GM19455 (cell line): ENCODE data around the gene MED15.

Source experiments
- ATAC-seq: cut with Tn5 transposase; IDR thresholded peaks from one replicate; pipeline ENCODE4 v1.9.1; 2021; ENCODE audit not compliant: unreplicated experiment

MED15 gene

DNA sequence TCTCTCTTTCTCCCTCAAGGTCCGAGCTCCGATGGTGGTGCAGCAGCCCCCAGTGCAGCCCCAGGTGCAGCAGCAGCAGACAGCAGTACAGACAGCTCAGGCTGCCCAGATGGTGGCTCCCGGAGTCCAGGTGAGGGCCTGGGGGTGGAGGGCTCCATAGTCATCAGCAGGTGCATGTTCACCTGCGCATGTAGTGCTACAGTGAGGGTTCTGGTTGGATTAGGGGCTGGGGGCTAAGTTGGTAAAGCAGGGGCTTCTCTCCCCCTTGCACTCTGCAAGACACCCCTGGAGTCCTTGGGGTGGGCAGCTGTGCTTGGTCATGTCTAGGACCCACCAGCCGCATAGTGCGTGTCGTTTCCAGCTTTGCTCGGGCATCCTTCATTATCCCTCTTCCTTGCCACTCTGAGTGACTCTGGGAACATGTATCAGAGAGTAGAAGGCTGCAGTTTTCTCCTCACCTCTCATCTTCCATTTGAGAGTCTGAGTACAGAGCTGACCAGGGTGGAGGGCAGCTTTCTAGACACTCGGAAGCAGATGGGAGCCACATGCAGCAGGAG lies 61.2 kb downstream of the MED15 start:
- ATAC-seq = no peak

DNA sequence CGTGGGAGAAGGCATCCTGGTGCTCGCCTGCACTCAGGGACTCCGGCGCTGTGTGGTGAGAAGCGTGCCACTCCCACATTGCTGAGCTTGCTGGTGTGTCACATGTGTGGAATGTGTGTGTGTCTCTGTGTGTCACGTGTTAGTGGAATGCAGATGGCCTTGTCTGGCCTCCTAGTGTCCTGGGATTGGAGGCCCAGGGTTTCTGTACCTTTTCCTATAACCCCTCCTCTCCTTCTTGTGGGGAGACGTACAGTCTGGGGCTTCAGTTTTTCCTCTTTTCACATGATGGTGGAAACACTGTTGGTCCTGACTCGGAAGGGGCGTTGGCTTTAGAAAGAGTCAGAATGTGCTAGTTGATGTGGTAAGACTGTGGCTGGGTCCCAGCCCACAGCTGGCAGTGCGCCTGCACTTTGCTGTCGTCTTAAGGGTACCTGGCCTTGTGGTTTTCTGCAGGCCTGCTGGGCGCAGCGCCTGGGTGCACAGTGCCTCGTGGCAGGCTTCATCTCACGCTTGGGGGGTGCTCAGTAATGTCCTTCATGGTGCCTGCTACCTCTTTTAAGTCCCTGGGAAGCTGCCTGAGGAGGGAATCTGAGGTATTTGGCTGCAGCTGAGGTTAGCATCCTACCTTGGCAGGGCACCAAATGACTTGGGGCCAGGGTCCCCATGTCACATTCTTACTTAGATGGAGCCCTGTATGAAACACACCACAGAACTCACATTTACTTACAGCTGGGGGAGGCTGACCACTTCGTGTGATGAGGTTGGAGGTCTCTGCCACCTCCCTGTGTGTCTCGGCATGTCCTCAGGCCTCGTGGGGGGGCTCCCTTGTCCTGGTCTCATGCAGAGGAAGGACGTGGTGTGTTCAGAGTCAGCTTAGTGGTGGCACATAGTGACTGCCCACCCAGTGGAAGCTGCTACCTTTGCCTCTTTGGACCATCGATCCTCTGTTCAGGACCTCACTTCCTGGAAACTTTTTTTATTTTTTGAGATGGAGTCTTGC lies 61.9 kb downstream of the MED15 start:
- ATAC-seq = no peak

DNA sequence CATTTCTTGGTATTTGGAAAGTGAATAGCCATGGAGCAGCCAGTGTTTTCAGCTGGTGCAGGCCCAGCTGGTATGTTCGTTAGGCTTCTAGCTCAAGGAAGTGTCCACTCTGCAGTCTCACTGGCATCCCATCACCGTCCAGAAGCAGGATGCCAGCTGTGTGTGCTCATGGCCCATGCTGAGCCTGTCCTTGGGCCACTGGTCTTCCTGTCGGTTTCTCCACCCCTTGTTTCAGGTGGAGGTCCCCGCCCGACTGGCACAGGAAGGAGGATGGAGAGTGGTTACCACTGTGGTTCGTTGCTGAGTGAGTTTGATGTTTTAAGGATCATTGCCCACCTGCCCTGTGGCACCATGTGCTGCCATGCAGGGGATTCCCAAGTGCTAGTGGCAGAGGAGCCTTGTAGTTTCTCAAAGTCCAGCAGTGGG lies 63.7 kb downstream of the MED15 start:
- ATAC-seq = no peak

DNA sequence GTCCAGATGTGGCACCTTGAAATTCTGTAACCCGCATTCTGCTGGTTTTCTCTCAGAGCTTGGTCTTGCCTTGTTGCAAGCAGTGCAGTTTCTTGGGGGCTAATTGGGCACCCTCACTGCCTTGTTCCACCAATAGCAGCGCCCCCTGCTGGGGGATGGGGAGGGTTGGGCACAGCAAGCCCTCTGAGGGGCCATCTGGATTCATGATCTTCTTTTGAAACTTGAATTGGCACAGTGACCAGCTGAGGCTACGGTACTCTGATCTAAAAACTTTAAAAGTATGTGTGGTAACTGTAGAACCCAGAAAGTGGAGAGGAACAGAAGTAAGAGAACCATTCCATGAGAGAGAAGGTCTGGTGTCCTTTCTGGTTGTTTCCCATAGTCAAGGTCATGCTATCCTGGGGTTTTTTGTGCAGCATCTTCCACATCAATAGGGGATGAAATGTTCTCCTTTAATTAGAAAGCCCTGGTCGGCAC lies 64.2 kb downstream of the MED15 start:
- ATAC-seq = no peak

DNA sequence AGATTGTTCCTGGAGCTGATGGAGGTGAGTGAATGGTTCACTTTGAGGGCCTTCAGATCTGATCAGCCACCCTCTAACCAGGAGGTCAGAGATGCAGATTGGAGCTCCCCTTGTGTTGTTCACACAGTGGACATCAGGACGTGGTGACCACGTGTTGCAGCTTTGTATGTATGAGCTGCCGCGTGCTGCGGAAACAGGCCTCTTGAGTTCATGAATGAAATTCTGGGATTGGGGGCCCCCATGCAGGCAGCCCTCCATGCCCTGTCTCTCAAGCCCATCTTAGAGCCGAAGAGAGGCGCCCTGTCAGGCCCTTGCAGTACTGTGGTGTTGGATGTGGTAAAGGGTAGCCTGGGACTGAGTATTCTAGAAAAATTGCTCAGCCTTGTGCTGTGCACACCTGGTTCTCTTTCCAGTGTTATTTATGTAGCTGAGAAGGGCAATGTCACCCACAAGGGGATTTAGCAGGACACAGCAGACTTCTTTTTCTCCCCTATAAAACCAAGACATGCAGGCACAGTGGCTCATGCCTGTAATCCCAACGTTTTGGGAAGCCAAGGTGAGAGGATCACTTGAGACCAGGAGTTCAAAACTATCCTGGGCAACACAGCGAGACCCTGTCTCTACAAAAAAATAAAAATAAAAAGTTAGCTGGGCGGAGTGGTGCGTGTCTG lies 64.9 kb downstream of the MED15 start:
- no peak for ATAC-seq

DNA sequence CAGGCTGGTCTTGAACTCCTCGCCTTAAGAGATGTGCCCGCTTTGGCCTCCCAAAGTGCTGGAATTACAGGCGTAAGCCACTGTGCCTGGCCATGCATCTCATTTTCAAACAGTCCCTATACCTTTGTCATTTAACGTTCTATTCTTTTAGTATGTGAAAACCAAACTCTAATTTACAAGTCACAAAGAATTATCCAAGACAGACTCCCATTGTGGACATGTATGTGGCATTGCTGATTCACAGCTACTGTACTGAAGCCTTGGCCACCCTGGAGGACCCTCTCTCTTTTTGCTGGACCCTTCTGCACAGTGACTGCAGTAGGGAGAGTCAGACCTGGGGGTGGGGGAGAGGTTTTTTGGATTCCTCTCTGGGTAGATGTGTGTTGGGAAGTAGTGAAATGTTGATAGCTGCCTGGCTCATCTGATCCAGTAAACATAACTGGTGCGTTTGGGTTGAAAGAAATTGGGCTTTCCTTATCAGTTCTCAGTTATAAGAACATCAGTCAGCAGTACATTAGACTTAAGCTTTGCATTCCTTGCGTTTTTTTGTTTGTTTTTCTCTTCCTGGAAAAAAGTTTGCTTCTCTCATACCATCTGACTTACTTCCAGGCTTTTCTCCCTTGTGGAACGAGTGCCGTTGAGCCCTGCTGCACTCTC lies 65.9 kb downstream of the MED15 start:
- no peak for ATAC-seq

DNA sequence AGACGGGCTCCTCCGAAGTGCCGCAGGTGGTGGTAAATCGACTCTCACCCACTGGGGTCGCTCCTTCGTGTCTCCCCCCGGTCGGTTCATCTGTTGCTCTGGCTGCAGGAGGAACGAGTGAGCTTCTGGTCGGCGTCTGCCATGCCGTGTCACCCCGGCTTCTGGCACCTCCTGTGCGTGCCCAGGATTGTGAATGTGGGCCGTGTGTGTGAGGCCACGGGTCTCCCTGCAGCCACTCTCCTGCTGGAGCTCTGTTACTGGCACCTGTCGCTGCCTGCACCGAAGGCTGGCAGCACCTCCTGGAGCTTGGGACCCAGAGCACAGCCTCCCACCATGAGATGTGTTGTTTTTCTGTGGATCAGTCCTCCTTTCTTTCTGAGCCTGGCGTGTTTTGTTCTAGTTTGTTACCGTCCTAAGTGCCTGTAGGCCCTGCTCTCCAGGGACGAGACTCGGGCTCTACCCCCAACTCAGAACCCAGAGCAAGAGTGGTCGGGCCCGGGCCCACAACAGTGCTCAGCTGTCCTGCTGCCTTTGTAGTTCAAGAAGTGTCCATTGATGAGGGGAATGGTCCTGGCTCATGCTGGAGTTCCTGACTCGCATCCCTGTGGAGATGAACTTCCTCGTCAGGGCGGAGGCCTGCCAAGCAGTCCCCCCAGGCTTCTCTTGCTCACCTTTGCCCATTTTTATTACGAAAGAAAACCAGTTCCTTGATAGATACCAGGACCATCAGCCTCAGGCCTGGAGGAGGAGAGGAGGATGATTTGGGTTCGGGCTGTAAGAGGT lies 66.6 kb downstream of the MED15 start:
- no peak for ATAC-seq

DNA sequence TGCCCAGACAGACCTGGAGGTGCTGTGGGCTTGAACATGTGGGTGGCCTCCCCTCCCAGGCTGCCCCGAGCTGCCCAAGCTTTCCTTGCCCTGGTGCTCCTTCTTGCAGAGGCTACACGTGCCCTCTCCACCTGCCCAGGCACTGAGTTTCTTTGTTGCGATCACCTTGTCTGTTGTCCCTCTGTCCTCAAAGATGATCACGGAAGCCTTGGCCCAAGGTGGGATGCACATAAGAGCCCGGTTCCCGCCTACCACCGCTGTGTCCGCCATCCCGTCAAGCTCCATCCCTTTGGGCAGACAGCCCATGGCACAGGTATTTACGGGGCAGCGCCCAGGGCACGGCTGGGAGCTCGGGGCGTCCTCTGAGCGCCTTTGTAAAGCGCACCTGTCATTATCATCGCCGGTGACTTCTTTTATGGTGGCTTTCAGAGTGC lies 67.5 kb downstream of the MED15 start:
- ATAC-seq = no peak

DNA sequence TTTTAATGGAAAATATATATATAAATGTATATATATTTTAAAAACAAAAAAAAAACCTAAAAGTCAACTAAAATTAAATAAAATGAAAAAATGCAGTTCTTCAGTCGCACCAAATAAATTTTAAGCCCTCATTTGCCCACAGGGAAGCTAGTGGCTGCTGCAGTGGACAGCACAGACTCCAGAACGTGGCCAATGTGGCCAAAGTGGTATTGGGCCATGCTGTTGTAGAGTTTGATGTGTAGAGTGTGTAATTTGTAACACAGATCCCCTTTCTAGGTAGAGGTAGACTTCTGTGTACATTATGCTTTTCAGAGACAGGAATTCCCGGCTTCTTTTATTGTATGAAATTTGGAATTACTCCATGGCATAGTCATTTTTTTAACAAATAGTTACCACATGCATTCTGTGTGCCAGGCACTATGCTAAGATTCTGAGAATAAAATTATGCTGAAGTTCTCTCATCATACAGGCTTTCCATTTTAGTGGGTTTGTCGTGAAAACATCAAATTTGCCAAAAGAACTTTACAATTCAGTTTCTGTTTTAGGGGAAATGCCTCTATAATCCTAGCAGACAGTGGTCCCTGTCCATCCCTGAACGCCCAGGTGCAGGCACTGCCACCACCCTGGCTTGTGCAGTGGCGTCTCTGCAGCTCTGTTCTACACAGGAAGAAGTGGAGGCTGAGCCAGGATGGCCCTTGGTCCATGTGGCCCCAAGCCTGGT lies 68.5 kb downstream of the MED15 start:
- ATAC-seq = no peak

DNA sequence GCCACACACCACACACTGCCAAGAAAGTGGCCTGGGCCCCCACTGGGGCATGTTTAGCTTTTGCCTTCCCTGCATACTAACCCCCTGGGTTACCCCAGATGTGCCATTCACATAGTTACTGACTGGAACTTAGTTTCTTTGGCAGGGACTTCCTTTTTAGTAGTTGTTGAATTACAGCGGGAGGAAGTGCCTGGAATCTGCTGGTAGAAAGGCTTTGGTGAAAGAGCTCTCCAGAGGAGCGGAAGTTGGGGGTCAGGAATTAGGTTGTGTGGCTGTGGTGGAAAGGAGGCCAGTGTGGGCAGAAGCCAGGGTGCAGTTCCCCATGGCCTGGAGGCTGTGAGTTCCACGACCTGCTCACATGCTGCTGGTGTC lies 69.0 kb downstream of the MED15 start:
- ATAC-seq = no peak

DNA sequence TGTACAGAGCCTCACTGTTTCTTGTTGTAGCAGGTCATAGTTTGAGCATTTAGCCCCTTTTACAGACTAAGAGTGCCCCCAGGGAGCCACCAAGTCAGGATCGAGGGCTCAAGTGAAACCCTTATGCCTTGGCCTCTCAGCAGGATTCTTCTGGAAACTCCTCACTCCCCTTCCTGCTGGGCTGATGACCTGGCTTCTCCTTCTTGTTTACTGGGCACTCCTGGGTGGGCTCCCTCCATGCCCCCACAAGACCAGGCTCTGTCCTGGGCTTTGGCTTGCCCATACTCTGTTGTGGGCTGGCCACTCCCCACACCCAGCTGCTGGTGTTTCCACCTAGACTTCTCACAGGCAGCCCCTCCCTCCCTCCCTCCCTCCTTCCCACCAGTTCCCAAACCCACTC lies 69.6 kb downstream of the MED15 start:
- no peak for ATAC-seq

DNA sequence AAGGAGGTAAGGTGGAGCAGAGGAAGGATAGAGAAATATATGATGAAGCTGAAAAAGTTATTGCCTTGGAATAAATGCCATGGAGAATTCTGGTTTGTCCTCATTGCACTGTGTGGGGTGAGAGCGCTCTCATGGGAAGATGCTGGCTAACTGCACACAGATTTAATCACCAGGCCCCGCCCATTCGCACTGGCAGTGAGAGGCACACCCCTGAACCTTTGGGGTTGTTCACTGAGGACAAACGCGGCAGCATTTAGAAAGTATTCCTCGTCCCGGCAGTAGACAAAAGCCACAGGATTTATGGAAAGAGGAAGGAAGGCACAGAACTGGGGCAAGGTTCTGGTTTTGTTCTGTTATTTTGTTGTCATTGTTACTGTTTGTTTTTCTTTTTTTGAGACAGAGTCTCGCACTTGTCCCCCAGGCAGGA lies 70.2 kb downstream of the MED15 start:
- no peak for ATAC-seq

DNA sequence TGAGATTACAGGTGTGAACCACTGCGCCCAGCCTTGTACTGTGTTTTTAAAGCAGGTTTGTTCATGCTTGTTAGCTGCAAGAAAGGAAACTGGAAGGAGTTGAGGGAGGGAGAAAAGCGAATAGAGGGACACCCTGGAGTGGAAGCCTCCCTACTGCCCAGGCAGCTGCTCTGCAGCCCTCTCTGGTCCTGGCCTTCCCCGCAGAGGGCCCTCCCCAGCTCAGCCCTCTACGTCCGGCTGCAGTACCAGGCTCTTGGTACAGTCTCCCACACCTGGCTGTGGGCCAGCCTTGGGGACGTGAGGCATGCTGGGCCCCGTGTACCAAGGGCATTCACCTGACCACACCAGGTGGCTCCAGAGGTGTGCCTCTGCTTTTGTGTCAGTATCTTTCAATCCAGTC lies 70.8 kb downstream of the MED15 start:
- ATAC-seq = no peak

DNA sequence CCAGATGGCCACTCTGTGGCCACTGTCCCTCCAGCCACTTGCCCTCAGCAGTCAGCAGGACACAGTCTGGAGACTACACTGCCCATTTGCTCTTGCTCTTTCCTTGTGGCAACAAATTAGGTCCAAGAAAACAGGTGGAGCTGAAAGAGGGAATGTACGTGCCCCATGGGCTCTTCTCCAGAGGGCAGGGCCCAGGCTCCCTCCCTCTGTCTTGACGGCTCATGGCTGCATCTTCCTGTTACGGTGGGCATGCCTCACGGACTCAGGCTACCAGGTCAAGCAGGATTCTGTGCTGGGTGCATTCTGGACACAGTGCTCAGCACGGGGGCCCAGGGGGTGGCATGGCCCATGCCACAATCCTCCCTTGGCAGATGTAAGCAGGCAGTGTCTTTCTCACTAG lies 71.3 kb downstream of the MED15 start:
- no peak for ATAC-seq

DNA sequence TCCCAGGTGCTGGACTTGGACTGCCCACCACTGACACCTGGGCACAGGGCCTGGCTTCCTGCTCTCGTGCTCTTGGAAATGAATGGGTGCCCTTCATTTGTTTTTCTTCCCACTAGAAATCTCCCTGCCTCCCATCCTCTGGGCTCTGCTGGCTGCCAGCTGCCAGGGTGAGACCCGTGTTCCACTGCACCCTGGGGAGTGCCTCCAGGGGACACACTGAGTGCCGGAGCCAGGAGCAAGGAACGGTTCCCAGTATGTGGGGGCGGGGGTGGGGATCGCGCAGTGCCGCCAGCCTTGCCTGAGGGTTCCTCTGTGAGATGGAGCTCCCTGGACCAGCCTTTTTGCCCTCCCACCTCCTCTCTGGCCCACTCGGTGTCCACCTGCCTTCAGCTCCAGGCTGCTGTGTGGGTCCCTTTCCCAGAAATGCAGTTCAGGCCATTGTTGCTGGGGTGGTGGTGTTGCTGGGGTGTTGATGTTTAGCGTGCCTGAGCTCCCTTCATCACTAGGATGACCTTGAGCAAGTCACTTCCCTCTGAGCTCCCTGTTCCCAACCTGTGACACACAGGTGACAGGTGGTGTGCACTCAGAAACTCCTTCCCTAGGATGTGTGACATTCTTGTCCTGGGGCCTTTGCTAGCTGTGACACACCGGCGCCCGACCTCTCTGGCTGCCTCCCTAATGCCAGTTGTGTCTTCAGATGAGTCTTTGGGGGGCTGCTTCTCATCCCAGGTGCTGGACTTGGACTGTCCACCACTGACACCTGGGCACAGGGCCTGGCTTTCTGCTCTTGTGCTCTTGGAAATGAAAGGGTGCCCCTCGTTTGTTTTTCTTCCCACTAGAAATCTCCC lies 72.1 kb downstream of the MED15 start:
- ATAC-seq = no peak

DNA sequence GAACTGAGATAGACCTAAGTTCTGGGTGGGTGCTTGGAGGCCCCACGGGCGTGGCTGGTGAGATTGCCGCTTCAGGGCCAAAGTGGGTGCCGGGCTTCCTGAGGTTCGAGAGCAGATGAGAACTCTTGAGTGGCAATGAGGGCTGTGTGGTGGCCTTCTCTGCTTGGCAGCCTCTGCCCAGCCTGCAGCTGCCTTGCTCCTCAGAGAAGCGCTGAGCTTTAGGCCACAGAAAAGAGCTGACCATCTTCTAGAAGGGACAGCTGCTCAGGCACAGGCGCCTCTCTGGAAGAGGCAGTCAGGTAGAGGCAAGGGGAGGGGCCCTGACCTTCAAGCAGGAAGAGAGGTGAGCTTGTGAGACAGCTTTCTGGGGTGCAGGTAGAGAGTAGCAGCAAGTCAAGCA lies 72.8 kb downstream of the MED15 start:
- ATAC-seq = no peak

DNA sequence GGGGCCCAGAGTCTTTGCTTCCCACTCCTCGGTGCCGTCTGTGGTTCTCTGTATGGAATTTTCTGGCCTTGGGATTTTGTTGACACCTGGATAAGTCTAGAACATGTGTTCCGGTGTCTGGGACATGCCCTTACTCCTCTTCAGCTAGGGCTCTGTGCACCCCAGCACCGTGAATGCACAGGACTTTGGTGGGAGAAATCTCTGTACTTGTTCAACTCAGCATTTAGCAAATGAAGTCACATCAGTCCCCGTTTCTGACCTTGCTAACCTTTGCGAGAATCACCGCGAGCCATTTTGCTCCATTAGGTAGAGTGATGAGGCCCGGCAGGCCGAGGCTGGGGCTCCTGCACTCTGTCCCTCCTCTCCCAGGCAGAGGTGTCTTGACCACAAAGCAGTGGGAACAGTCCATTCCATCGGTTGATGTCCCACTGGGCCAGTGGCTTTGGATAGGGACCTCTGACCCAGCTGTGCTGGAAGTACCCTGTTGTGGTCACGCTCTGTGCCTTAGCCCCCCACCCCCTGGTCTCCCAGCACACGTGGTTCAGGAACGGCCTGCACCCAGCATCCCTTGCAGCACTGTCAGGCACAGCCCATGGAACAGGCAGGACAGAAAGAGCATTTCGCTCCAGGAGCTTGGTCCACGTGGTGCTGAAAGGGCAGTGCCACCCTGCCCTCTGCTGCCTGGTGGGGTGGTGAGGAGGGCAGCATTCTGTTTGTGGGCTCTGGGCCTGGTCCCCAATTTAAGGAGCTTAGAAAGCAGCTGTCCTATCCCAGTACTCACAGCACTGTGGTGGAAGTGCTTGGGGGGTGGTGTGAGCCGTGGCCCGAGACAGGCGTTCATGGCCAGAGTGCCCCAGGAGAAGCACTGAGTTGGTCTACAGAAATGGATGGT lies 73.4 kb downstream of the MED15 start:
- no peak for ATAC-seq
